ENCODE results near the gene LINC00237. TPM values are rescaled to one million over a fixed set of nuclear protein-coding genes. Genes with fewer than 3 reads are reported as not detected.

The LINC00237 gene
- total and polyA plus RNA-seq, 4 donors, result not detected

DNA sequence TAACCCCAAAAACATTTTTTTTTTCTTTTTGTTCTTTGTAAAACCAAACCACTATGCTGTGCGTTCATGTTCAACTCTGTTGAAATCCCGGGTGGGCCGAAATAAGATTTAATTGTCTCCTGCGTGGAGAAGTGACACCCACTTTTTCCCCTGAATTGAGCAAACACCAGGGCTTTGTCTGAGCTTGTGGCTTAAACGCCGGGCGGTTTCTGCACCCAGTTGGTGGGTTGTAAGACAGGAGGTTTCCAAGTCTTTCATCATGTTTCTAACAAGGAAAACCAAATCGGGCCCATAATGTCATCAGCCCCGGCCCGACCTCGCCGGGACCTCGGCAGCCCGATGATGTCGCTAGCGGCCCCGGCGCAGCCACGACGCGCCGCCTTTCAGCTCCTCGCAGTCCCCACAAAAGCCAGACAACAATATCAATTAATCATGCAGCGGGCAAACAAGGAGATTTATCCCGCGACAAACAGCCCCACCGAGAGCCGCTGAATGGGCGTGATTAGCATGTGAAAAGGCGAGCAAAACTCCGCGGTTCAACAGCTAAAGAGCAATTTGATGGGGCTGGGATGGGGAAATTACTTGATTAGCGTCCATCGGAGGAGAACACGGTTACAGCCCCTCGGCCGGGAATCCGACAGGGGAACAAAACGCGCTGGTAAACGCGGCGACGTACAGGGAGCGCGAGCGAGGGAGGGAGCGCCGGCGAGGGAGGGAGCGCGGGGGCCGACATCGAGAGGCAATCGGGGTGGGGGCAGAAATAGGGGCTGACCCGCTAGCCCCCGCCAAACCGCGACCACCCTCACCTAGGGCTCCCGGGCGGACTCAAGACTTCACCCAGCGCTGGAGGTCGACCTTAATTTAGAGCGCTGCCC, 5.3 kb downstream of the LINC00237 start:
- H3K9ac ChIP-seq (ENCODE audit: low read depth in 1 of 2, low read length in 2 of 2), result no peak overlapping the region
- TF ChIP-seq, protein P1, sequence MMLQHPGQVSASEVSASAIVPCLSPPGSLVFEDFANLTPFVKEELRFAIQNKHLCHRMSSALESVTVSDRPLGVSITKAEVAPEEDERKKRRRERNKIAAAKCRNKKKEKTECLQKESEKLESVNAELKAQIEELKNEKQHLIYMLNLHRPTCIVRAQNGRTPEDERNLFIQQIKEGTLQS (IDR thresholded peaks at IDR 0.05), result no peak
- TF ChIP-seq, protein P2, sequence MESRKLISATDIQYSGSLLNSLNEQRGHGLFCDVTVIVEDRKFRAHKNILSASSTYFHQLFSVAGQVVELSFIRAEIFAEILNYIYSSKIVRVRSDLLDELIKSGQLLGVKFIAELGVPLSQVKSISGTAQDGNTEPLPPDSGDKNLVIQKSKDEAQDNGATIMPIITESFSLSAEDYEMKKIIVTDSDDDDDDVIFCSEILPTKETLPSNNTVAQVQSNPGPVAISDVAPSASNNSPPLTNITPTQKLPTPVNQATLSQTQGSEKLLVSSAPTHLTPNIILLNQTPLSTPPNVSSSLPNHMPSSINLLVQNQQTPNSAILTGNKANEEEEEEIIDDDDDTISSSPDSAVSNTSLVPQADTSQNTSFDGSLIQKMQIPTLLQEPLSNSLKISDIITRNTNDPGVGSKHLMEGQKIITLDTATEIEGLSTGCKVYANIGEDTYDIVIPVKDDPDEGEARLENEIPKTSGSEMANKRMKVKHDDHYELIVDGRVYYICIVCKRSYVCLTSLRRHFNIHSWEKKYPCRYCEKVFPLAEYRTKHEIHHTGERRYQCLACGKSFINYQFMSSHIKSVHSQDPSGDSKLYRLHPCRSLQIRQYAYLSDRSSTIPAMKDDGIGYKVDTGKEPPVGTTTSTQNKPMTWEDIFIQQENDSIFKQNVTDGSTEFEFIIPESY (IDR thresholded peaks at IDR 0.05), result no peak
- TF ChIP-seq EGR1 (IDR thresholded peaks at IDR 0.05; ENCODE audit: low read depth in 2 of 2) (no peak), RXRA (IDR thresholded peaks at IDR 0.05) (no peak), TAF1 (conservative IDR thresholded peaks at IDR 0.05) (no peak), FOXA1 (IDR thresholded peaks at IDR 0.05) (no peak), JUND (IDR thresholded peaks at IDR 0.05) (no peak), YY1 (IDR thresholded peaks at IDR 0.05) (no peak), NR2F2 (IDR thresholded peaks at IDR 0.05) (no peak), SP1 (IDR thresholded peaks at IDR 0.05) (no peak), HNF4A (conservative IDR thresholded peaks at IDR 0.05) (no peak), RAD21 (IDR thresholded peaks at IDR 0.05) (no peak), FOXA2 (IDR thresholded peaks at IDR 0.05) (no peak), GABPA (IDR thresholded peaks at IDR 0.05 in 1 of 2, conservative IDR thresholded peaks at IDR 0.05 in 1 of 2) (no peak), HNF4G (IDR thresholded peaks at IDR 0.05) (no peak)
- TF ChIP-seq, protein P3, sequence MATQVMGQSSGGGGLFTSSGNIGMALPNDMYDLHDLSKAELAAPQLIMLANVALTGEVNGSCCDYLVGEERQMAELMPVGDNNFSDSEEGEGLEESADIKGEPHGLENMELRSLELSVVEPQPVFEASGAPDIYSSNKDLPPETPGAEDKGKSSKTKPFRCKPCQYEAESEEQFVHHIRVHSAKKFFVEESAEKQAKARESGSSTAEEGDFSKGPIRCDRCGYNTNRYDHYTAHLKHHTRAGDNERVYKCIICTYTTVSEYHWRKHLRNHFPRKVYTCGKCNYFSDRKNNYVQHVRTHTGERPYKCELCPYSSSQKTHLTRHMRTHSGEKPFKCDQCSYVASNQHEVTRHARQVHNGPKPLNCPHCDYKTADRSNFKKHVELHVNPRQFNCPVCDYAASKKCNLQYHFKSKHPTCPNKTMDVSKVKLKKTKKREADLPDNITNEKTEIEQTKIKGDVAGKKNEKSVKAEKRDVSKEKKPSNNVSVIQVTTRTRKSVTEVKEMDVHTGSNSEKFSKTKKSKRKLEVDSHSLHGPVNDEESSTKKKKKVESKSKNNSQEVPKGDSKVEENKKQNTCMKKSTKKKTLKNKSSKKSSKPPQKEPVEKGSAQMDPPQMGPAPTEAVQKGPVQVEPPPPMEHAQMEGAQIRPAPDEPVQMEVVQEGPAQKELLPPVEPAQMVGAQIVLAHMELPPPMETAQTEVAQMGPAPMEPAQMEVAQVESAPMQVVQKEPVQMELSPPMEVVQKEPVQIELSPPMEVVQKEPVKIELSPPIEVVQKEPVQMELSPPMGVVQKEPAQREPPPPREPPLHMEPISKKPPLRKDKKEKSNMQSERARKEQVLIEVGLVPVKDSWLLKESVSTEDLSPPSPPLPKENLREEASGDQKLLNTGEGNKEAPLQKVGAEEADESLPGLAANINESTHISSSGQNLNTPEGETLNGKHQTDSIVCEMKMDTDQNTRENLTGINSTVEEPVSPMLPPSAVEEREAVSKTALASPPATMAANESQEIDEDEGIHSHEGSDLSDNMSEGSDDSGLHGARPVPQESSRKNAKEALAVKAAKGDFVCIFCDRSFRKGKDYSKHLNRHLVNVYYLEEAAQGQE (IDR thresholded peaks at IDR 0.05), result no peak
- TF ChIP-seq, protein P4, sequence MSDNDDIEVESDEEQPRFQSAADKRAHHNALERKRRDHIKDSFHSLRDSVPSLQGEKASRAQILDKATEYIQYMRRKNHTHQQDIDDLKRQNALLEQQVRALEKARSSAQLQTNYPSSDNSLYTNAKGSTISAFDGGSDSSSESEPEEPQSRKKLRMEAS (IDR thresholded peaks at IDR 0.05), result no peak
- TF ChIP-seq, protein P5, sequence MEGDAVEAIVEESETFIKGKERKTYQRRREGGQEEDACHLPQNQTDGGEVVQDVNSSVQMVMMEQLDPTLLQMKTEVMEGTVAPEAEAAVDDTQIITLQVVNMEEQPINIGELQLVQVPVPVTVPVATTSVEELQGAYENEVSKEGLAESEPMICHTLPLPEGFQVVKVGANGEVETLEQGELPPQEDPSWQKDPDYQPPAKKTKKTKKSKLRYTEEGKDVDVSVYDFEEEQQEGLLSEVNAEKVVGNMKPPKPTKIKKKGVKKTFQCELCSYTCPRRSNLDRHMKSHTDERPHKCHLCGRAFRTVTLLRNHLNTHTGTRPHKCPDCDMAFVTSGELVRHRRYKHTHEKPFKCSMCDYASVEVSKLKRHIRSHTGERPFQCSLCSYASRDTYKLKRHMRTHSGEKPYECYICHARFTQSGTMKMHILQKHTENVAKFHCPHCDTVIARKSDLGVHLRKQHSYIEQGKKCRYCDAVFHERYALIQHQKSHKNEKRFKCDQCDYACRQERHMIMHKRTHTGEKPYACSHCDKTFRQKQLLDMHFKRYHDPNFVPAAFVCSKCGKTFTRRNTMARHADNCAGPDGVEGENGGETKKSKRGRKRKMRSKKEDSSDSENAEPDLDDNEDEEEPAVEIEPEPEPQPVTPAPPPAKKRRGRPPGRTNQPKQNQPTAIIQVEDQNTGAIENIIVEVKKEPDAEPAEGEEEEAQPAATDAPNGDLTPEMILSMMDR (IDR thresholded peaks at IDR 0.05; ENCODE audit: low read depth, low read length, missing input control), result no peak
- peaks cover 8 to 24% (median 16%) of the 10 kb centered on the region in 4 donors for H3K27me3 ChIP-seq (ENCODE audit: control insufficient read depth in 4 of 4, insufficient read depth in 4 of 4, low read length in 3 of 4)
- WGBS, result 5% methylated on average over 64 of the region's 64 CpGs
- H3K36me3 ChIP-seq (ENCODE audit: control insufficient read depth in 4 of 4, insufficient read depth in 3 of 4, low read depth in 1 of 4, low read length in 3 of 4), result no peaks in the 10 kb centered on the region
- peak overlapping the region in 2 of 3 donors; percentile 47 to 69 for H3K4me3 ChIP-seq (ENCODE audit: low read depth in 1 of 3, low read length in 3 of 3)
- no peak overlapping the region for H3K27ac ChIP-seq (ENCODE audit: low read depth in 1 of 2, low read length in 2 of 2)
- DNase-seq (ENCODE audit: low spot score), result no peak
- H3K9me3 ChIP-seq (ENCODE audit: control insufficient read depth in 4 of 4, low read length in 3 of 4), result no peaks in the 10 kb centered on the region
- peaks cover 9 to 34% (median 22%) of the 10 kb centered on the region in 4 donors for H3K4me1 ChIP-seq (ENCODE audit: control insufficient read depth in 4 of 4, insufficient read depth in 4 of 4, low read length in 3 of 4)
